ENCODE measurements around the gene AKR1C8.
"Not testable (repeated sequence)": the region's sequence is repeated elsewhere in the genome, so short reads cannot be mapped to it uniquely, and the experiment has no call there.

The AKR1C8 gene

DNA sequence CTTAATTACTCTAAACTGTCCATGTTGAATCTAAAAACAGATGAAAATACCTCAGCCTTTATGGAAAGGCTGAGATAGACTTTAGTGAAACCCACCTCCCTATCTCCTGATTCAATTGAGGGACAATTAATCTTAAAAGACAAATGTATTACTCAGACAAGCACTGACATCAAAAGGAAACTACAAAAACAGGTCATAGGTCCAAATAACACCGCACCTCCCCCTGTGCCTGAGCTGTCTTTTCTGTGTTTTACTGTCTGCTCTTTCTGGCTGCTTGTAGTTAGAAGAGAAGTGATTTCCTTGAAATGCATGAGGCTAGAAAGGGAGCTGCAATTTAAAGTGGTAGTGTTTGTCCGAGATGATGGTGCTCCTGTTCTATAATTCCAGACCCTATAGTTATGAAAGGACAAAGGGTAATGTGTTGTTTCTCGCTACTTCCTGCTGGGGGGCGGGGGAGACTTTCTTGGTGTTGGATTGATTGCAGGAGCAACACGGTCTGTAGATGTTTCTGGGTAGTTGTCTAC is 16.0 kb downstream of the AKR1C8 start:
- no peak for DNase-seq (ENCODE audit: low read depth in 2 of 2)

DNA sequence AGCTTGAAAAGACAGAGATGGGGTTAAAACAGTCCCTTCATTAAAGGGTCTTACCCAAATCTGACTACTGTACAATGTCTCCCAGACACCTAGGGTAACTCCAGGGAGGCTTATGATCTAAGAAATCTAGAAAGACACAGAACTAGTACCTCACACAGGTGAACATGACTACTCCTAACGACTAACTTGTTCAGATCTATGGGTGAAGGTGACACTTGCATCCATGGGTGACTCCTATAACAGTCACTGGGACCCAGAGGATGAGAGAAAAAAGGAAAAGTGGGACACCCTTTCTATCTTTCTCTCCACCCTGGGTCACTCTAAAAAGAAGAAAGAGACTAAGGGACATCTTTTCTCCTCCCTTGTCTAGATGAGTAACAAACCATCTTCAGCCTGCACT is 19.2 kb downstream of the AKR1C8 start:
- DNase-seq (ENCODE audit: low read depth in 2 of 2): no peak

DNA sequence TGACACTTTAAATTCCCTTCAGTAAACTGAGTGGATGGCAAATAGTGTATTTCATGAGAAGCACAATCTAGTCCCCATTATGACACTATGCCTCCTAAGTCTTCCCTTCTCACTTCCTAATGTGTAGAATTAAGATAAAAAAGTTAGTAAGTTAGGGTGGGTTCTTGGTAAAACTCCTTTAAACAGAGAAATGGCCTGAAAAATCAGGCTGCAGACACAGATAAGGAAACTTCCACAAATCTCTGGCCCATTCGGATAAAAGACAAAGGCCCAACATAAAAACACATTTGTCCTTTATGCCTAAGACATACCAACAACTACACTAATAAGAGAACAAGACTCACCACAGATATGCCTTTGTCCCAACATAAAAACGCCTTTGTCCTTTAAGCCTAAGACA is 21.5 kb downstream of the AKR1C8 start:
- no peak for DNase-seq (ENCODE audit: low read depth in 2 of 2)

DNA sequence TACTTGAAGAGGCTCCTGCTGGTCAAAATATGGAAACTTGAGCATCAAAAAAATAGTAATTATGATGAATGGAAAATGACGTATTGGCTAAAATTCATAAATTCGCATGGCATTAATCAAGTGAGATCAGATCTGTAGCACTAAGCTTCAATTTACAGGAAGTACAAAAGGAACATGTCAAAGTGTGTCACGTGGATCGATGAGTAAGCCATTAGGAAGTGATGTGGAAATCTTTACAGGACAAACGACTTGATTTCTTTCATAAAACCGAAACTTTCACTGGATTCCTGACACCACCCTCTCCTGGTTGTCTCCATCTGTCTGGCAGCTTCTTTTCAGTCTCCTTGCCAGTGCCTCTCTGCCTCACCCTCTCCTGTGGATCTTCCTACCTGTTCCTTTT is 25.8 kb downstream of the AKR1C8 start:
- no peak for DNase-seq (ENCODE audit: low read depth in 2 of 2)

DNA sequence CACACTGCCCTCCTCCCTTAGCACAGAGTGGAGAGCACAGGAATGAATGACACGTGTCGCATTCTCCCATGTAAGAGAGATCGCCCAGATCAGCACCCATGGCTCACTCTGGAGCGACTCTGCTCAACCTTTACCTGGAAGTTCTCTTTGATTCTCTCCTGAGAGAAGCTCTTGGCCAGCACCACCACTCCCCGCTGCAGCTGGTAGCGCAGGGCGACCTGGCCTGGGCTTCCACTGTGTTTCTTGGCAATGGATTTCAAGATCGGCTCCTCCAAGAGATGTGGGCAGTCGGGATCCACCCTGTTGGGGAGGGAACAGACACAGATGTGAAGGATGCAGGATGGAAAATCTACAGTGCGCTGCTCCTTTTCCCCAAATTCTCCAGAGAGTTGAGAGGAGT is 27.4 kb downstream of the AKR1C8 start:
- DNase-seq (ENCODE audit: low read depth in 2 of 2): no peak

DNA sequence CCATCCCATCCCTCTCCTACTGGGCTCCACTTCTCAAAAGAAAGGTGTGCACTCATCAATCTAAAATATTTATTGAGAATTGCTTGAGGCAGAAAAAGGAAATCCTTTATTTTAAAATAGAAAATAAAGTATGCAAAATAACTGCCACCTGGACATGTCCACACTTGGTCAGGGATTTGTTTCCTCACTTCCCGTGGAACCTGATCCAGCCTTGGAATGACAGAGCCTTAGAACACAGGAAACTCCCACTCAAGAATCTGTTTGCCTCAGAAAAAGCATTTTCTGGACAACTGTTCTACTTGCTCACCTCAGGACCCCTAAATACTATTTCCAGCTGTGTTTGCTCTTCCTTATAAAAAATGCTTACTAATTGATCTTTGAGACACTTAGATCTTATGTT is 29.0 kb downstream of the AKR1C8 start:
- no peak for DNase-seq (ENCODE audit: low read depth in 2 of 2)

DNA sequence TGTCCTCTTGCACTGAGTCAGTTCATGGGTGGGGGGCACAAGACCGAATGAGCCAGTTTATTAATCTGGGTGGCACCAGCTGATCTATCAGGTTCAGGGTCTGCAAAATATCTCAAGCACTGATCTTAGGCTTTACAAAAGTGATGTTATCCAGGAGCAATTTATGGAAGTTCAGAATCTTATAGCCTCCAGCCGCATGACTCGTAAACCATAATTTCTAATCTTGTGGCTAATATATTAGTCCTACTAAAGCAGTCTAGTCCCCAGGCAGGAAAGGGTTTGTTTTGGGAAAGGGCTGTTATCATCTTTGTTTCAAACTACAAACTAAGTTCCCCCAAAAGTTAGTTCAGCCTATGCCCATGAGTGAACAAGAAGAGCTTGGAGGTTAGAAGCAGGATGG is 33.9 kb downstream of the AKR1C8 start:
- DNase-seq (ENCODE audit: low read depth in 2 of 2): no peak

DNA sequence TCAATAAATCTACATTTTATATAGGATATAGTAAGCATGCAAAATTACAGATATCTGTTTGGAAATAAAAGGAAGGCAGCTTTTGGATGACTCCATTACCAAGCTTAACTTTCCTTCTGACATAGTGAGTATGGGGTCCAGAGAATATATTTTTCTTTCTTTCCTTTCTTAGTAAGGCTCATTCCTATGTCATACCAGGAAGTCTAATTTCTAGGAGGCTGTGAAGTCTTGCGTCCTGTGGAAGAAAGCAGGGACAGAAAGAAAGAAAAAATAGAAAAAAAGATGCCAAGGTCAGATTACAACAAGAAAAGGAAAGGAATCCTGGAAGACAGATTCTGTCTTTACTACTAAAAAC is 36.3 kb downstream of the AKR1C8 start:
- DNase-seq (ENCODE audit: low read depth in 2 of 2): no peak

DNA sequence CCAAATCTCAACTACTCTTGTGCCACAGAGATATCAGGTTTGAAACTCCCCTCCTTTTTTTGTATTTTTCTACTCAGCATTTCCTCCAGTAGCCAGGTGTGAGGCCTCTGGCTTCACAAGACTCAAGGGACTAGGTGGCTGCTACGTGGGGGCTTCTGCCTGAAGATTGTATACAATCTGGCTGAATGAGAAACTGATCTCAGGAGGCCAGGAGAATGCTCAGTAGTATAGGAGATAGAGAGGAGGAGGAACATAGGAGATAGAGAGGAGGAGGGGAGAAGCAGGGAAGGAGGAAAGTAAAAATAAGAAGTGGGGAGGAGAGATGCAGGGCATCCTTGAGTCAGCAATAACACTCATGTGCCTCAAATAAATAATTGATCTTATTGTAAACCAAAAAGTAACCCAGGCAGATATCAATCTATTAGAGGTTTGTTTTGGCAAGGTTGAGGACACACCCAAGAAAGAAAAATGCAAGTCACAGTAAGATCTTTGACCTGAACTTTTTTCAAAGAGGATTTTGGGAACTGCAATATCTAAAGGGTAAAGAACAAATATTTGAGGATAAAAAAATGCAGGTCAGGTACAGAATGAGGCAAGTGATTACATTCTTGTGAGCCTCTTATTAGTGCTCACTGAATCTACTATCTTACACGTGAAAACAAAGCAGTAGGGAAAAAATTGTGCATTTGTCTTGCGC is 36.8 kb downstream of the AKR1C8 start:
- no peak for DNase-seq (ENCODE audit: low read depth in 2 of 2)

DNA sequence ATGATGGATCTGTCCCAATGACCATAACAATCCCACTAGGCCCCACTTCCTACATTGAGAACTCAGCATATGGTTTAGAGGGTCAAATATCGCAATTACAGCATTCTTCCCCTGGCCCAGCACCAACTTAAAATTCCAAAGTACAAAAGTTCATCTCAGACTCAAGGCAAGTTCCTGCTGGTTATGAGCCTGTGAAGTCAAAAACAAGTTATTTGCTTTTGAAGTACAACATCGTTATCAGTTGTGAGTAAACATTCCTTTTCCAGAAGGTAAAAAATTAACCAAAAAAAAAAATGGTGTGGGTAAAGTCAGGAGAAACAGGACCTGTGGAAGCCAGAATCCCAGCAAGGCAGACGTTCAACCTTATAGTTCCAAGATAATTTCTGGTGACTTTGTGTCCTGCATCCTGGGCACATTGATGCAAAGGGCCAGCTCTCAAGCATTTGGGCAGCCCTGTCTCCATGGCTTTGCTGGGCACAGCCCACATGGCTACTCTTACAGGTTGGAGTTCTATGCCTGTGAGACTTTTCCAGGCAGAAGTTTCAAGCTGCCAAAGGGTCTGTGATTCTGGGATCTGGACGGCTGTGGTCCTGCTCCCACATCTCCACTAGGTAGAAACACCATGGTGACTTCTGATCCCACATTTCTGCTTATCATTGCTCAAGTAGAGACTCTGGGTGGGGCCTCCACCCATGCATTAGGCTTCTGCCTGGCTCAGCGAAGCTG is 37.5 kb downstream of the AKR1C8 start:
- no peak for DNase-seq (ENCODE audit: low read depth in 2 of 2)

DNA sequence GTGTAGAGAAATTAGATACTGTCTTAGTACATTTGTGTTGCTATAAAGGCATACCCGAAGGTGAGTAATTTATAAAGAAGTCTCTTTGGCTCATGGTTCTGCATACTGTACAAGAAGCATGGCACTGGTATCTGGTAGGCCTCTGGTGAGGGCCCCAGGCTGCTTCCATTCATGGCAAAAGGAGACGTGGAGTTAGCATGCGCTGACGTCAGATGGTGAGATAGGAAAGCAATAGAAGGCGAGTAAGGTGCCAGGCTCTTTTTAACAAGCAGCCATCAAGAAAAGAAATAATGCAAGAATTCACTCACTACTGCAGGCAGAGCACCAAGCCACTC is 38.1 kb downstream of the AKR1C8 start:
- DNase-seq (ENCODE audit: low read depth in 2 of 2): no peak

DNA sequence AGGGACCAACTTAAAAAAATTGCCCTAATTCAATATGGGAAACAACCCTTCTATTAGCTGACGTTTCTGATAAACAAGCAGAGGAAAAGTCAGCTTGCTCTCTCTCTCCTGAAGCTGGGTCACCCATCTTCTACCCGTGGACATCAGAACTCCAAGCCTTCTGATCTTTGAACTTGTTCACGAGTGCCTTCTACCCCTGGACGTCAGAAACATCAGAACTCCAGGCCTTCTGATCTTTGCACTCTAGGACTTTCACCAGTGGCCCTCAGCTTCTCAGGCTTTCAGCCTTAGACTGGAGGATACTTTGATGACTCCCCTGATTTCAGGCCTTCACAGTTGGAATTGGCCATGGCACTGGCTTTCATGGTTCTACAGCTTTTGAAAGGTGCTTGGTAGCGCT is 41.8 kb downstream of the AKR1C8 start:
- DNase-seq (ENCODE audit: low read depth in 2 of 2): no peak

DNA sequence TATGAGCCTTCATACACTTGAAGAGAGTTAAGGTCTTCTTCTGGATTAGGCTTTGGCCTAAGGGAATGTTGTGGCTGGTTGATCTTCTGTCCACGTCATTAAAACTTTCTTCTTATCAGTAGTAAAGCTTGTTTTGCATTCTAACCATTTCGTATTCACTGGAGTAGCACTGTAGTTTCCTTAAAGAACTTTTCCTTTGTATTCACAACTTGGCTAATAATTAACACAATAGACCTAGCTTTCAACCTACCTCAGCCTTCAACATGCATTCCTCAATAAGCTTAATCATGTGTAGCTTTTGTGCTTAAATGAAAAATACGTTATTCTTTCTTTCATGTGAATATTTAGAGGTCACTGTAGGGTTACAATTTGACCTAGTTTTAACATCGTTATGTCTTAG is 42.8 kb downstream of the AKR1C8 start:
- DNase-seq (ENCODE audit: low read depth in 2 of 2): no peak

DNA sequence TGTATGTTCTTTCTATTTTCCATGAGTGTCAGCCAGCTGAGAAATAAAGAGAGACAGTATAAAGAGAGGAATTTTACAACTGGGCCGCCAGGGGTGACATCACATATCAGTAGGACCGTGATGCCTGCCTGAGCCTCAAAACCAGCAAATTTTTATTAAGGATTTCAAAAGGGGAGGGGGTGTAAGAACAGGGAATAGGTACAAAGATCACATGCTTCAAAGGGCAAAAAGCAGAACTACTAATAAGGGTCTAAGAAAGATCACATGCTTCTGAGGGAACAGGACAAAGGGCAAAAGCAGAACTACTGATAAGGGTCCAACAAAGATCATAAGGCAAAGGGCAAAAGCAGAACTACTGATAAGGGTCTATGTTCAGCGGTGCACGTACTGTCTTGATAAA is 47.3 kb downstream of the AKR1C8 start:
- not testable (repeated sequence) for DNase-seq (ENCODE audit: low read depth in 2 of 2)

DNA sequence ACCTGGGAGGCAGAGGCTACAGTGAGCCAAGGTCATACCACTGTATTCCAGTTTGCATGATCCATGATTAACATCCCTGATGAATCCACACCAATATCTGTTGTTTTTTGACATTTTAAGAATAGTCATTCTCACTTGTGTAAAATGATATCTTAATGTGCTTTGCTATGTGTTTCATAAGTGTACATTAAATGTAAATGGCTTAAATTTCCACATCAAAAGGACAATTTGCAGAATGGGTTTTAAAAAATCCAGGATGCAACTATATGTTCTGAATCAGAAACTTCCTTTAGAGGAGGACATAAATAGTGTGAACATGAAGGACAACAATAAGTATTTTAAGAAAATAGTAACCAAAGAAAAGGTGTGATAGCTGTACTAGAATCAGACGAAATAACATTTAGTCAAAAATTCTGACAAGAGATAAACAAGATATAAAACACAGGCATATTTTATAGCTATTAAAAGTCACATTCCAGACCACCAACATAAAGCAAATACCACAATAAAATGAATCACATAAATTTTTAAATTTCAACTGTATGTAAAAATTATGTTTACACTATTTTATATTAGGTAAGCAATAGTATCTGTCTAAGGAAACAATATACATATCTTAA is 48.4 kb downstream of the AKR1C8 start:
- no peak for DNase-seq (ENCODE audit: low read depth in 2 of 2)

DNA sequence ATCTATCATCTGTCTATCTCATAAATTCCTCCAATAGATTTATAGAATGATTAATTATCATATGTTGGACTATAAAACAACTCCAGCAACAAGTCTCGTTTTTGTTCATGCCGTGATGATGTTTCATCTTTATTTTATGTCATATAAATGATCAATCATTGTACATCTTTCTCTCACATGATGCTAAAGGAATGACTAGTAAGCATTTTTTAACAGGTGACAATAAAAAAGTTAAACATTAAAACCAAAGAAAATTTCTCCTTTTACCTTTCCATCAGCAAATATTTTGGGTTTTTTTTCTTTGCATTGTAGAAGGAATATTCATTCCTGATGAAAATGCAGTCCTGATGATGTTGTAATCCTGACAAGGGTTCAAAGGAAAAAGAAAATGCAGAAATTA is 49.4 kb downstream of the AKR1C8 start:
- DNase-seq (ENCODE audit: low read depth in 2 of 2): no peak

DNA sequence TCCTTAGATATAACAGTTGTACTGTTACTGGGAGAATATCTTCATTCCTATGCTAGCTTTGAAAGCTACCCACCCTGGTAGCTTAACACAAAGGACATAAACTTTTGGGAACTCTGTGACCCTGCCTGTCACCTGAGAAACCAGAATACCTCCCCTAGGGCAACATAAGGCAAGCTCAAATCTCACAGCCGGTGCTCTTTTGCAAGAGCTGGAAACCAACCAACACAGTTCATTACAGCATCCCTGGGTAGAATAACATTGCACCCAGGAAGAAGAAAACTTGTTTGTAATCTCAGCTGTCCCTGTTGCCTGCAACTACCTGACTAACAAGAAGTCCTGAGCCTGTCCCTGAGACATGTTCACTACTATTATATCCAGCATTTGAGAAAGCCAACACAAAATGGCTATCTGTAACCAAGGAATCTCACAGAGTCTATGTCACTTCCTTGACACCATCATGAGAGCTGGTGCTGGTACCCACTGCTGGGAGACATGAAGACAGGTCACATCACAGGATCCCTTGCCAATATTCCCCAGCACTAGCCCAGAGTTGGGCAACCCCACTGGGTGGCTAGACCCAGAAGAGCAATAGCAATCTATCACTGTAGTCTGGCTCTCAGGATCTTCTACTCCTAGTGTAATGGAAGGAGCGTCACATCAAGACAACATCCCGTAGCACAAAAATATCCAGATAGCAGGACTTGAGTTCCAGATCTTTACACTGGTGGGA is 59.5 kb downstream of the AKR1C8 start:
- no peak for DNase-seq (ENCODE audit: low read depth in 2 of 2)

DNA sequence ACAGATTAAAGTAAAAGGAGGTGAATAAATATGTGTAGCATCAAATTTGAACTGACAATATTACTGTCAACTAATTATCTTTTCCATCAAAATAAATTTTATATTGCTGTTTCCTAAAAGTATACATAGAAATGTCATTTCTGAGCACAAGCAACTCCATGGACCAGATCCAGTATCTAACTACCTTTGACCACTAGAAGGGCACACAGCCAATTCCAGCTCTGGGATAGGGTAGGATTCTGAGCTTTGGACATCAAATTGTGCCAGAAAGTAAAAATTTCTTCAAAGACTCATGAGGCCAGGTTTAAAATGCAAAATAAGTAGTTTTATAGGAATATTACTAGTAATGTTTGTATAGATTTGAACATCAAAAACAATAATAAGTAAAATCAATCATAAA is 61.1 kb downstream of the AKR1C8 start:
- DNase-seq (ENCODE audit: low read depth in 2 of 2): no peak

DNA sequence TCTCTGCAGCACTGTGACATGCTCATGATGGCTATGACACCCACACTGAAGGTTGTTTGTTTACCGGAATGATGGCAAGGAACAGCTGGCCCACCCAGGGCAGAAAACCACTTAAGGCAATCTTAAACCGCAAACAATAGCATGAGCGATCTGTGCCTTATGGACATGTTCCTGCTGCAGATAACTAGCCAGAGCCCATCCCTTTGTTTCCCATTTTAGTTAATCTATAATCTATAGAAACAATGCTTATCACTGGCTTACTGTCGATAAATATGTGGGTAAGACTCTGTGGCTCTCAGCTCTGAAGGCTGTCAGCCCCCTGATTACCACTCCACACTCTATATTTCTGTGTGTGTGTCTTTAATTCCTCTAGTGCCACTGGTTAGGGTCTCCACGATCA is 65.0 kb downstream of the AKR1C8 start:
- DNase-seq (ENCODE audit: low read depth in 2 of 2): not testable (repeated sequence)

DNA sequence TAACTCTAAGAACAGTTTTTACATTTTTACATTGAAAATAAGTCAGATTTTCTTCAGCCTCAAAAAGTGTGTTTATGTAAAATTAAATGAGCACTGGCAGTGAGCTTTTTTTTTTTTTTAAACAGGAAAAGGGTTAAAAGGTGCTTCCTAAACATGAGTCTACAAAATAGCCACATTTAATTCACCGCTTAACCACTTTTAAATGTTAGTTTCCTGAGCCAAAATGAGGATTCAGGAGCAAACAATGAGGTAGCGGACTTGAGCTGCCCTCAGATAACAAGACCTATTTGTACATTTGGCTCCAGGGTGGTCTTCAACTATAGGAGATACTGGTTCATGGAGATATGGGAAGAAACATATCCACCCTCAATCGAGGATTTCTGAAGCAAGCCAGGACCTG is 67.9 kb downstream of the AKR1C8 start:
- DNase-seq (ENCODE audit: low read depth in 2 of 2): no peak

DNA sequence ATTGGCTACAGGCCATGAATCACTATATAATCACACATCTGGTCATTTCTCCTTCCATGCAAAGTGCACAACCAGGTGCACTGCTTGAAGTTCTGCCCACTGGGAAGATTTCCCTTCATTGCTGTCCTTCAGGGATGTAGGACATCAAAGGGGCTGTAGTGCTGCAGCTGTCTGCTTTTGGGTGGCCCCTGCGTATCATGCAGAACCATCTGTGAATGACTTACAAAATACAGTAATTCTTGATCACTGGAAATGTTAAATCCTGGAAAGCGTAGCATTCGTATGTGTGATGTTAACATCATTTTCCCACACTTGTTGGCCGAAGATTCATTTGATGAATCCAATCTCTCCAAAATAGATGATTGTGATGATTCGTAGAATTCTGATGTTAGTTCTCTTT is 68.3 kb downstream of the AKR1C8 start:
- DNase-seq (ENCODE audit: low read depth in 2 of 2): no peak

DNA sequence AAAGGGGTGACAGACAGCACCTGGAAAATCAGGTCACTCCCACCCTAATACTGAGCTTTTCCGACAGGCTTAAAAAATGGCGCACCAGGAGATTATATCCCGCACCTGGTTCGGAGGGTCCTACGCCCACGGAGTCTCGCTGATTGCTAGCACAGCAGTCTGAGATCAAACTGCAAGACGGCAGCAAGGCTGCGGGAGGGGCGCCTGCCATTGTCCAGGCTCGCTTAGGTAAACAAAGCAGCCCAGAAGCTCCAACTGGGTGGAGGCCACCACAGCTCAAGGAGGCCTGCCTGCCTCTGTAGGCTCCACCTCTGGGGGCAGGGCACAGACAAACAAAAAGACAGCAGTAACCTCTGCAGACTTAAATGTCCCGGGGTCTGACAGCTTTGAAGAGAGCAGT is 75.1 kb downstream of the AKR1C8 start:
- not testable (repeated sequence) for DNase-seq (ENCODE audit: low read depth in 2 of 2)
